Tibial artery (tissue), 4 donors: ENCODE data around the gene LIMK1.
A peak's percentile ranks its signal among the peaks of the same experiment; 100 is the strongest.

Experiments used
- DNase-seq, 2 donors: peaks; one replicate each; pipeline ENCODE4 v3.0.0-alpha.2; 2019
- H3K27ac ChIP-seq, 2 donors: fragments of 200-600 bp; sonication (generic) in 1 of 2; 1 replicate in 1 of 2; 2 replicates in 1 of 2; pipeline ENCODE4 v1.5.1; 2018 to 2019; ENCODE audit warnings: mild to moderate bottlenecking in 1 of 2
- H3K27me3 ChIP-seq, 2 donors: fragments of 200-600 bp; sonication (generic) in 1 of 2; one replicate each; pipeline versions ENCODE4 v1.5.1 to v1.6.0; 2016 to 2019
- H3K36me3 ChIP-seq, 3 donors: fragments of 200-600 bp; sonication (generic) in 2 of 3; one replicate each; pipeline ENCODE4 v1.5.1; 2016 to 2019; ENCODE audit warnings: mild to moderate bottlenecking in 2 of 3
- H3K4me1 ChIP-seq, 4 donors: fragments of 200-600 bp; sonication (generic) in 2 of 4; 1 replicate in 3 of 4; 2 replicates in 1 of 4; pipeline ENCODE4 v1.5.1; 2016 to 2019
- H3K4me3 ChIP-seq, 2 donors: fragments of 200-600 bp; sonication (generic) in 1 of 2; 1 replicate in 1 of 2; 2 replicates in 1 of 2; pipeline ENCODE4 v1.5.1; 2018 to 2019; ENCODE audit warnings: mild to moderate bottlenecking in 2 of 2
- H3K9me3 ChIP-seq, 3 donors: fragments of 200-600 bp; sonication (generic) in 1 of 3; one replicate each; pipeline ENCODE4 v1.5.1; 2016 to 2019
- CTCF ChIP-seq, 2 experiments: fragments of 200-600 bp in 1 of 2; fragments of 450-650 bp in 1 of 2; IDR thresholded peaks; one replicate each; pipeline ENCODE4 v1.5.1; 2017 to 2019; ENCODE audit warnings: antibody characterized with exemption in 2 of 2, mild to moderate bottlenecking in 1 of 2, moderate library complexity in 1 of 2
- intact Hi-C: fragments of 100-400 bp; cut with DNase I; formaldehyde crosslinking; loops from one replicate; pipeline ENCODE4 v1.15.0; 2023; ENCODE audit warnings: low total_unique reads

Gene LIMK1

GRCh38 chr7:74099031-74099430 lies 15.4 kb downstream of the LIMK1 start:
- no peaks in the 10 kb centered on the region for H3K27me3 ChIP-seq
- H3K4me3 ChIP-seq, result no peak overlapping the region
- H3K27ac ChIP-seq, result peak overlapping the region in 1 of 2 donors; percentile 42
- no peaks in the 10 kb centered on the region for H3K9me3 ChIP-seq
- peaks cover 6 to 41% (median 31%) of the 10 kb centered on the region in 3 donors for H3K36me3 ChIP-seq
- DNase-seq, result no peak
- TF ChIP-seq CTCF (IDR thresholded peaks at IDR 0.05), result no peak
- intact Hi-C loops, result no loop called here
- H3K4me1 ChIP-seq, result peaks cover 6 to 13% (median 10%) of the 10 kb centered on the region in 4 donors

- no peak for TF ChIP-seq CTCF (IDR thresholded peaks at IDR 0.05)
- no peaks in the 10 kb centered on the region for H3K9me3 ChIP-seq
- no peak overlapping the region for H3K4me3 ChIP-seq
- no peak for DNase-seq
- peaks cover 18 to 61% (median 38%) of the 10 kb centered on the region in 3 donors for H3K36me3 ChIP-seq
- intact Hi-C loops, result no loop called here
- no peaks in the 10 kb centered on the region for H3K27me3 ChIP-seq
- H3K4me1 ChIP-seq, result no peaks in the 10 kb centered on the region
- H3K27ac ChIP-seq, result no peak overlapping the region
Measured at GRCh38 chr7:74101061-74101681, 17.6 kb downstream of the LIMK1 start.

GRCh38 chr7:74103219-74103772 lies 19.7 kb downstream of the LIMK1 start:
- H3K36me3 ChIP-seq, result peaks cover 18 to 76% (median 43%) of the 10 kb centered on the region in 3 donors
- no peak overlapping the region for H3K27ac ChIP-seq

GRCh38 chr7:74104702-74105101 lies 21.1 kb downstream of the LIMK1 start:
- H3K4me3 ChIP-seq, result no peak overlapping the region

More at GRCh38 chr7:74103219-74103772, 19.7 kb downstream of the LIMK1 start:
- Histone ChIP-seq H3K27me3 (no peaks in the 10 kb centered on the region), H3K9me3 (no peaks in the 10 kb centered on the region), H3K4me1 (no peaks in the 10 kb centered on the region), H3K4me3 (no peak overlapping the region)
- intact Hi-C loops, result no loop called here
- no peak for TF ChIP-seq CTCF (IDR thresholded peaks at IDR 0.05)
- no peak for DNase-seq

GRCh38 chr7:74105992-74106391 lies 22.4 kb downstream of the LIMK1 start:
- intact Hi-C loops, result no loop called here

More at GRCh38 chr7:74104702-74105101, 21.1 kb downstream of the LIMK1 start:
- Histone ChIP-seq H3K27me3 (no peaks in the 10 kb centered on the region), H3K27ac (no peak overlapping the region), H3K9me3 (no peaks in the 10 kb centered on the region), H3K4me1 (no peaks in the 10 kb centered on the region), H3K36me3 (peaks cover 18 to 81% (median 48%) of the 10 kb centered on the region in 3 donors)
- no peak for TF ChIP-seq CTCF (IDR thresholded peaks at IDR 0.05)
- intact Hi-C loops, result no loop called here
- DNase-seq, result no peak

More at GRCh38 chr7:74105992-74106391, 22.4 kb downstream of the LIMK1 start:
- Histone ChIP-seq H3K9me3 (no peaks in the 10 kb centered on the region), H3K4me1 (no peaks in the 10 kb centered on the region), H3K4me3 (no peak overlapping the region), H3K36me3 (peaks cover 26 to 84% (median 52%) of the 10 kb centered on the region in 3 donors), H3K27me3 (no peaks in the 10 kb centered on the region), H3K27ac (no peak overlapping the region)
- TF ChIP-seq CTCF (IDR thresholded peaks at IDR 0.05), result no peak
- DNase-seq, result no peak
